ENCODE measurements around the gene KPRP.

DNA sequence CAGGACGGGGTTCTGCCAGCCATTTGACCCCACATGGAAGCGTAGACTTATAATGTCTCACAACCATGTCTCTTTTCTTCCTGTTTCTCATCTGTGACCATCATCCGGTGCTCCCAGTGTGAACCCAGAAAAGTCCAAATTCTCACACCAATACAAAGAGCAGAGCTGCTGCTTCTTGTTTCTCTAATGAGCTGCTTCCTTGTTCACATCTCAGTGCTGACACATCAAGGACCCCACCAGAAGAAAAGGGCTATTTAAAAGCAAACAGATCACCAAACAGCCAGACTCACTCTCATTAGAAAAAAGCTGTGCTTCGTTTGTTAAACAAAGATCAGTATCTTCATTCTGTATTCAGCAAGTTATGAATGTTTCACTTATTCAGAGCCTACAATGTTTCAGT, 37.9 kb downstream of the KPRP start:
- TF ChIP-seq POLR2A (IDR thresholded peaks at IDR 0.05; ENCODE audit: low read depth, low read length) (no peak), TAF1 (IDR thresholded peaks at IDR 0.05; ENCODE audit: low read depth, low read length) (no peak), POU2F2 (IDR thresholded peaks at IDR 0.05; ENCODE audit: low read depth, low read length) (no peak), POLR2AphosphoS5 (IDR thresholded peaks at IDR 0.05; ENCODE audit: low read depth, low read length) (no peak), PAX5 (IDR thresholded peaks at IDR 0.05; ENCODE audit: insufficient read depth, low read length, severe bottlenecking) (no peak)
